IMR-90 (cell line): ENCODE measurements around the gene DERA. TPM values are rescaled to one million over a fixed set of nuclear protein-coding genes. Genes with fewer than 3 reads are reported as not detected.

Experiments used
- ATAC-seq: fragments of 200-7000 bp; cut with Tn5 transposase; 2 replicates; pipeline ENCODE4 v1.9.1; 2020; ENCODE audit warnings: low read depth, mild to moderate bottlenecking, moderate library complexity
- BruUV-seq: library from RNA; stranded (reverse); fragments of 400-500 nt; replicated peaks from 2 replicates; lab custom pipeline; 2021; lab: Mats Ljungman, UMichigan
- CTCF ChIA-PET: fragments of 300-600 bp; formaldehyde crosslinking; extraction: SDS; loops from one replicate; lab custom pipeline; 2021; ENCODE audit warnings: antibody characterized with exemption; lab: Yijun Ruan, JAX
- POLR2A ChIA-PET: fragments of 300-600 bp; sonication (Branson Sonifier 250); formaldehyde crosslinking; loops from one replicate; lab custom pipeline; 2022; ENCODE audit warnings: antibody characterized with exemption; ENCODE audit not compliant: unreplicated experiment; lab: Charles Lee
- DNase-seq: peaks from one replicate; pipeline ENCODE4 v3.0.0; 2013
- H2AFZ ChIP-seq: replicated peaks from 2 replicates; pipeline ENCODE3; 2013; ENCODE audit warnings: low read length, mild to moderate bottlenecking; ENCODE audit not compliant: poor library complexity
- H2AK5ac ChIP-seq: 2 replicates; pipeline ENCODE4 v1.6.1; 2013; ENCODE audit warnings: low read depth, low read length, inconsistent platforms
- H2AK9ac ChIP-seq: replicated peaks from 2 replicates; pipeline ENCODE3; 2013; ENCODE audit warnings: mild to moderate bottlenecking, low read depth, low read length, moderate library complexity; ENCODE audit not compliant: poor library complexity
- H2BK120ac ChIP-seq: 2 replicates; pipeline ENCODE4 v1.6.1; 2013; ENCODE audit warnings: low read depth, low read length, inconsistent platforms
- H2BK15ac ChIP-seq: 3 replicates; pipeline ENCODE4 v1.6.1; 2013; ENCODE audit warnings: low read depth, low read length, inconsistent platforms
- H2BK20ac ChIP-seq: 2 replicates; pipeline ENCODE4 v1.6.1; 2013; ENCODE audit warnings: low read depth, mild to moderate bottlenecking, inconsistent platforms, low read length, moderate library complexity
- H2BK5ac ChIP-seq: 2 replicates; pipeline ENCODE4 v1.6.1; 2013; ENCODE audit warnings: mild to moderate bottlenecking, low read depth, low read length, inconsistent platforms; ENCODE audit not compliant: poor library complexity, severe bottlenecking
- H3K14ac ChIP-seq: replicated peaks from 2 replicates; pipeline ENCODE4 v1.6.1; 2013; ENCODE audit warnings: low read depth, low read length, inconsistent platforms
- H3K18ac ChIP-seq: 2 replicates; pipeline ENCODE4 v1.6.1; 2013; ENCODE audit warnings: low read depth, low read length, control low read depth
- H3K23ac ChIP-seq: 2 replicates; pipeline ENCODE4 v1.6.1; 2013; ENCODE audit warnings: low read depth, low read length, inconsistent platforms
- H3K27ac ChIP-seq: 2 replicates; pipeline ENCODE4 v1.5.1; 2013; ENCODE audit warnings: mild to moderate bottlenecking, control low read depth, low read length; ENCODE audit not compliant: insufficient read depth
- H3K27me3 ChIP-seq: 2 replicates; pipeline ENCODE4 v1.6.1; 2013; ENCODE audit warnings: low read length; ENCODE audit not compliant: control insufficient read depth, insufficient read depth
- H3K36me3 ChIP-seq: 2 replicates; pipeline ENCODE4 v1.6.1; 2013; ENCODE audit warnings: low read length, mixed read lengths; ENCODE audit not compliant: control insufficient read depth, insufficient read depth
- H3K4ac ChIP-seq: 2 replicates; pipeline ENCODE4 v1.6.1; 2013; ENCODE audit warnings: low read depth, low read length, inconsistent platforms
- H3K4me1 ChIP-seq: 2 replicates; pipeline ENCODE4 v1.6.1; 2013; ENCODE audit warnings: low read length, mixed read lengths; ENCODE audit not compliant: control insufficient read depth, insufficient read depth
- H3K4me2 ChIP-seq: 2 replicates; pipeline ENCODE4 v1.6.1; 2013; ENCODE audit warnings: low read depth, mild to moderate bottlenecking, control low read depth, low read length, moderate library complexity
- H3K4me3 ChIP-seq: 2 replicates; pipeline ENCODE4 v1.5.1; 2013; ENCODE audit warnings: low read depth, mild to moderate bottlenecking, control low read depth, low read length, moderate library complexity; ENCODE audit not compliant: insufficient read depth
- H3K56ac ChIP-seq: 2 replicates; pipeline ENCODE4 v1.6.1; 2013; ENCODE audit warnings: low read length, inconsistent platforms; ENCODE audit not compliant: insufficient read depth; ENCODE audit errors: extremely low read depth
- H3K79me1 ChIP-seq, 2 experiments: 2 replicates each; pipeline ENCODE4 v1.6.1; 2013; ENCODE audit warnings: low read length in 2 of 2, inconsistent platforms in 1 of 2, low read depth in 1 of 2
- H3K9ac ChIP-seq: 2 replicates; pipeline ENCODE4 v1.6.1; 2013; ENCODE audit warnings: low read depth, low read length, control low read depth
- H3K9me1 ChIP-seq: 2 replicates; pipeline ENCODE4 v1.6.1; 2013; ENCODE audit warnings: low read length, inconsistent platforms; ENCODE audit not compliant: insufficient read depth
- H3K9me3 ChIP-seq: 2 replicates; pipeline ENCODE4 v1.6.1; 2013; ENCODE audit warnings: low read length; ENCODE audit not compliant: control insufficient read depth, insufficient read depth
- H4K20me1 ChIP-seq: 2 replicates; pipeline ENCODE4 v1.6.1; 2013; ENCODE audit warnings: low read length, inconsistent platforms; ENCODE audit not compliant: insufficient read depth
- H4K5ac ChIP-seq: 2 replicates; pipeline ENCODE4 v1.6.1; 2013; ENCODE audit warnings: mild to moderate bottlenecking, low read depth, low read length, control low read depth
- H4K8ac ChIP-seq, 2 experiments: 2 replicates each; pipeline ENCODE4 v1.6.1; 2013; ENCODE audit warnings: low read depth in 2 of 2, low read length in 2 of 2, control low read depth in 1 of 2, inconsistent platforms in 1 of 2
- H4K91ac ChIP-seq: 2 replicates; pipeline ENCODE4 v1.6.1; 2013; ENCODE audit warnings: low read depth, low read length, inconsistent platforms; ENCODE audit not compliant: insufficient read depth
- BHLHE40 ChIP-seq: fragments of 150-350 bp; IDR thresholded peaks from 2 replicates; pipeline ENCODE4 v1.6.1; 2016; ENCODE audit warnings: mild to moderate bottlenecking, low read depth, low read length
- FOS ChIP-seq: fragments of 150-350 bp; IDR thresholded peaks from 2 replicates; pipeline ENCODE4 v1.6.1; 2016; ENCODE audit warnings: low read depth, low read length
- NFE2L2 ChIP-seq: fragments of 150-350 bp; IDR thresholded peaks from 2 replicates; pipeline ENCODE4 v1.6.1; 2016; ENCODE audit warnings: low read depth, mild to moderate bottlenecking, low read length
- POLR2A ChIP-seq: IDR thresholded peaks from 2 replicates; pipeline ENCODE4 v1.6.1; 2012; ENCODE audit warnings: mild to moderate bottlenecking, low read depth, low read length
- RCOR1 ChIP-seq: IDR thresholded peaks from 2 replicates; pipeline ENCODE4 v1.6.1; 2012; ENCODE audit warnings: mild to moderate bottlenecking, low read length, improper control_type of control experiment; ENCODE audit not compliant: insufficient replicate concordance
- USF2 ChIP-seq: fragments of 150-350 bp; IDR thresholded peaks from 2 replicates; pipeline ENCODE4 v1.6.1; 2017; ENCODE audit warnings: mild to moderate bottlenecking, antibody characterized with exemption, low read length, low read depth
- dilution Hi-C: fragments of 300-500 bp; cut with HindIII; formaldehyde crosslinking; loops from one replicate; pipeline ENCODE4 v1.14.3; 2018; ENCODE audit warnings: low sequenced_read_pairs; ENCODE audit not compliant: unreplicated experiment
- in situ Hi-C: fragments of 300-500 bp; cut with MboI; formaldehyde crosslinking; loops from 3 replicates; pipeline ENCODE4 v1.14.3; 2019; ENCODE audit warnings: low sequenced_read_pairs, inconsistent platforms, mixed read lengths
- intact Hi-C: fragments of 100-400 bp; cut with micrococcal nuclease; formaldehyde crosslinking; loops from 2 replicates; pipeline ENCODE4 v1.10.0; 2022
- polyA plus RNA-seq, 3 experiments: library from polyadenylated mRNA; depleted of rRNA; stranded (reverse); fragments of >200 nt; gene quantifications; 2 replicates each; pipeline ENCODE4 v1.2.3, GENCODE V29; 2012; ENCODE audit warnings: low replicate concordance in 1 of 3
- total RNA-seq: library from RNA; depleted of rRNA; stranded (reverse); fragments of >200 nt; gene quantifications from 2 replicates; pipeline ENCODE4 v1.2.3, GENCODE V29; 2012

Gene DERA
- total and polyA plus RNA-seq, 2 of the 4 experiments (the other 2 are of a cell fraction): 28.1 to 58.6 TPM

GRCh38 chr12:16002880-16003279 is 91.7 kb downstream of the DERA start:
- Histone ChIP-seq H4K8ac (no peak overlapping the region), H3K9ac (no peak overlapping the region), H3K27ac (no peak overlapping the region), H3K4me1 (no peaks in the 10 kb centered on the region), H3K36me3 (no peaks in the 10 kb centered on the region), H2BK15ac (no peak overlapping the region), H3K79me1 (peaks cover 0 to 4% of the 10 kb centered on the region in 2 experiments; a peak in 2 of 4 replicates), H3K18ac (no peak overlapping the region), H2AFZ (no peak overlapping the region), H4K5ac (no peak overlapping the region), H2BK20ac (no peak overlapping the region), H3K23ac (no peak overlapping the region), H3K4ac (no peak overlapping the region), H4K20me1 (no peaks in the 10 kb centered on the region), H4K91ac (no peak overlapping the region), H3K9me1 (0 out of 2 replicates have a peak, but pooled peaks cover 2% of the 10 kb centered on the region), H3K9me3 (no peaks in the 10 kb centered on the region), H2AK5ac (no peak overlapping the region), H2AK9ac (no peak overlapping the region), H3K56ac (no peak overlapping the region), H3K14ac (no peak overlapping the region), H3K27me3 (no peaks in the 10 kb centered on the region), H2BK5ac (no peak overlapping the region), H3K4me2 (no peak overlapping the region), H3K4me3 (no peak overlapping the region), H2BK120ac (no peak overlapping the region)
- ATAC-seq (no peak), DNase-seq (no peak)
- POLR2A ChIA-PET: no interaction called here
- intact Hi-C loops: no loop called here
- TF ChIP-seq NFE2L2 (no peak), USF2 (no peak), BHLHE40 (no peak), FOS (no peak), POLR2A (no peak), RCOR1 (no peak)
- no TSS peak for BruUV-seq
- in situ Hi-C loops: no loop called here
- CTCF ChIA-PET: interaction anchor here (1.6 kb wide), 1 partner anchor 20 kb away, joined by 3 read pairs; no protein-coding TSS in a partner anchor
- dilution Hi-C loops: no loop called here
